Keratinocyte (primary cell): Measurements from ENCODE around the gene GSS. TPM values are rescaled to one million over a fixed set of nuclear protein-coding genes. Genes with fewer than 3 reads are reported as not detected.

Experiments
- DNase-seq: peaks from one replicate; pipeline ENCODE4 v3.0.0-alpha.2; 2011; ENCODE audit warnings: low read depth, missing footprints, low spot score
- FAIRE-seq: peaks from 2 replicates; lab custom pipeline; 2011; peaks lifted over from hg19 to GRCh38; lab: Jason Lieb, UNC
- H2AFZ ChIP-seq: 2 replicates; pipeline ENCODE4 v1.6.0; 2012; ENCODE audit warnings: low read length, control low read depth, inconsistent platforms; ENCODE audit not compliant: control insufficient read depth
- H3K27ac ChIP-seq: 2 replicates; pipeline ENCODE4 v1.5.1; 2011; ENCODE audit warnings: low read length; ENCODE audit not compliant: control insufficient read depth, insufficient read depth
- H3K27me3 ChIP-seq: 3 replicates; pipeline ENCODE4 v1.6.0; 2011; ENCODE audit warnings: low read length; ENCODE audit not compliant: control insufficient read depth, insufficient read depth; ENCODE audit errors: extremely low read depth
- H3K36me3 ChIP-seq, 2 experiments: 2 replicates in 1 of 2; 3 replicates in 1 of 2; pipeline ENCODE4 v1.5.1; 2011; ENCODE audit warnings: low read length in 2 of 2, mild to moderate bottlenecking in 1 of 2; ENCODE audit not compliant: control insufficient read depth in 2 of 2, insufficient read depth in 2 of 2; ENCODE audit errors: extremely low read depth in 1 of 2
- H3K4me1 ChIP-seq: 3 replicates; pipeline ENCODE4 v1.5.1; 2011; ENCODE audit warnings: low read length; ENCODE audit not compliant: control insufficient read depth, insufficient read depth; ENCODE audit errors: extremely low read depth
- H3K4me2 ChIP-seq: 3 replicates; pipeline ENCODE4 v1.6.0; 2011; ENCODE audit warnings: low read depth, low read length; ENCODE audit not compliant: control insufficient read depth, insufficient read depth; ENCODE audit errors: extremely low read depth
- H3K4me3 ChIP-seq, 3 experiments: fragments of 200-600 bp in 1 of 3; sonication (generic) in 1 of 3; 2 replicates in 2 of 3; 3 replicates in 1 of 3; pipeline ENCODE4 v1.5.1; 2011 to 2016; ENCODE audit warnings: low read length in 3 of 3, mild to moderate bottlenecking in 3 of 3, control low read depth in 2 of 3, inconsistent platforms in 1 of 3, low read depth in 1 of 3, mixed read lengths in 1 of 3, mixed run types in 1 of 3, moderate library complexity in 1 of 3; ENCODE audit not compliant: control insufficient read depth in 2 of 3, insufficient read depth in 2 of 3; ENCODE audit errors: extremely low read depth in 1 of 3
- H3K79me2 ChIP-seq: 2 replicates; pipeline ENCODE4 v1.6.0; 2012; ENCODE audit warnings: low read length; ENCODE audit not compliant: control insufficient read depth, insufficient read depth
- H3K9ac ChIP-seq: 3 replicates; pipeline ENCODE4 v1.6.0; 2011; ENCODE audit warnings: low read length; ENCODE audit not compliant: control insufficient read depth, insufficient read depth; ENCODE audit errors: extremely low read depth
- H3K9me1 ChIP-seq: 3 replicates; pipeline ENCODE4 v1.6.0; 2011; ENCODE audit warnings: low read length; ENCODE audit not compliant: control insufficient read depth, insufficient read depth; ENCODE audit errors: extremely low read depth
- H3K9me3 ChIP-seq: 2 replicates; pipeline ENCODE4 v1.5.1; 2012; ENCODE audit warnings: low read depth, low read length; ENCODE audit not compliant: control insufficient read depth
- H4K20me1 ChIP-seq: 3 replicates; pipeline ENCODE4 v1.6.0; 2011; ENCODE audit warnings: low read length; ENCODE audit not compliant: control insufficient read depth, insufficient read depth; ENCODE audit errors: extremely low read depth
- CTCF ChIP-seq, 3 experiments: IDR thresholded peaks in 1 of 3; conservative IDR thresholded peaks in 1 of 3; optimal IDR thresholded peaks in 1 of 3; 2 replicates in 2 of 3; 3 replicates in 1 of 3; pipeline versions ENCODE3 to v1.5.1; 2011; ENCODE audit warnings: low read length in 3 of 3, mild to moderate bottlenecking in 3 of 3, moderate library complexity in 2 of 3, control low read depth in 1 of 3, inconsistent platforms in 1 of 3; ENCODE audit not compliant: insufficient read depth in 2 of 3; ENCODE audit errors: extremely low read depth in 1 of 3
- EZH2 ChIP-seq: IDR thresholded peaks from one replicate; pipeline ENCODE4 v1.6.1; 2012; ENCODE audit warnings: inconsistent platforms, mild to moderate bottlenecking, low read length, moderate library complexity
- dilution Hi-C: fragments of 300-500 bp; cut with MboI; formaldehyde crosslinking; loops from one replicate; pipeline ENCODE4 v1.7.0; 2020; ENCODE audit warnings: low sequenced_read_pairs; ENCODE audit not compliant: extremely low pct_ligation_motif_present
- polyA plus RNA-seq, 5 experiments: library from polyadenylated mRNA; depleted of rRNA in 3 of 5; stranded (reverse) in 3 of 5; stranded (forward) in 1 of 5; unstranded in 1 of 5; fragments of >200 nt; gene quantifications; 1 replicate in 1 of 5; 2 replicates in 3 of 5; 3 replicates in 1 of 5; pipeline versions ENCODE4 v1.2.1 to v1.2.3, GENCODE V29; 2011 to 2012; ENCODE audit warnings: missing spikeins in 2 of 5, low read depth in 1 of 5, low replicate concordance in 1 of 5

GSS gene
- polyA plus RNA-seq, 1 donor (not counting 4 experiments of a cell fraction or from before 2014, with no cell fraction given): 101 TPM

DNA sequence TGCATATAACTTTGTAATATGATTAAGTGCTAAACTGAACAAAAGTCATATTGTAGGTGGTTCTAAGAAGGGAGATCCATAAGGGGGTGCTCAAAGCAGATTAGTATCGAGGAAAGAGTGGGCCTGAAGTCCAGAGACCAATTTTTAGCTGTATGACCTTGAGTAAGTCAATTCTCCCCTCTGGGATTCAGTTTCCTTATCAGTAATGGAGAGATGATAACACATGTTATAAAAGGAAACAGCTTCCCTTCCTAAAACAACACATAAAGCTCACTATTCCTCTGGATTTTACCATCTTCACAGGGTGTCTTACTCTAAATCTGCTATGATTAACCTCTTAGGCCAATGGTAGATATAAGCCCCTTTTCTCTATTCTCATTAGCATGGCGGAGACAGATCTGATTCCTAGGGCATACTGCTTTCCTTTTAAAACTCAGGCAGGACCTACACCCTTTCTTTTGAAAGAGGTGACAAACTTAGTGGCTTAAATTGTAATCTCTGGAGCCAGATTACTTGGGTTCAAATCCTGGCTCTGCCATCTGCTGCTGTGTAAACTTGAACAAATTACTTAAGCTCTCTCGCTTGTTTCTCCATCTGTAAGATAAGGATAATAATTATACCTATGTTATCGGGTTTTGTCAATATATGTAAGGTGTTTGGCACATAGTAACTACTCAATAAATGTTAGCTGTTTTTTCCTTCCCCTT is 39.7 kb downstream of the GSS start:
- Histone ChIP-seq H3K79me2 (no peaks in the 10 kb centered on the region), H3K4me3 (no peak overlapping the region), H3K36me3 (peaks cover 28 to 43% of the 10 kb centered on the region in 2 experiments), H3K27me3 (no peaks in the 10 kb centered on the region), H3K27ac (no peak overlapping the region), H3K4me1 (no peaks in the 10 kb centered on the region), H2AFZ (no peak overlapping the region), H4K20me1 (no peaks in the 10 kb centered on the region), H3K9me3 (no peaks in the 10 kb centered on the region), H3K4me2 (no peak overlapping the region), H3K9ac (no peak overlapping the region), H3K9me1 (no peaks in the 10 kb centered on the region)
- DNase-seq (no peak), FAIRE-seq (no peak)
- dilution Hi-C loops: no loop called here
- TF ChIP-seq CTCF (optimal IDR thresholded peaks at IDR 0.05 in 1 of 3, IDR thresholded peaks at IDR 0.05 in 1 of 3, conservative IDR thresholded peaks at IDR 0.05 in 1 of 3; ENCODE audit: extremely low read depth in 1 of 3, insufficient read depth in 2 of 3, low read length in 3 of 3) (no peak), EZH2 (no peak)

DNA sequence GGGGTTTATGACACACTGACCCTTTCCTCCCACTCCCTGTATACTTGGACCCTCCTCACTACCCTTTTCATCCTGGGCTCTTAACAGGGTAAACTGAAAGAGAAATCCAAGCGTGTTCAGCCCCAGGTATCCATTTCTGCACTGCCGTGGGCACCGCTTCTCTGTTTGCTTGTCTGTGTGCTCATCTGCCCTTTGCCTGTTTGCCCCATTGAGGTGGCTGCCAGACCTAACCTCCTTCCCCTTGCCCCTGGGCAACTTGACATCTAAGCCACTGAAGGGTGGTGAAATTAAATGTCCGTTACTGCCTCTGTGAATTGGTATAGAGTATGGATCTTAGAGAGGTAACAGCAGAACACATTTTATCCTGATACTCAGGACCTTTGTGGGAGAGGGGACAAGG is 40.5 kb downstream of the GSS start:
- Histone ChIP-seq H3K9me1 (no peaks in the 10 kb centered on the region), H3K4me2 (no peak overlapping the region), H3K4me3 (no peak overlapping the region), H4K20me1 (no peaks in the 10 kb centered on the region), H3K9ac (no peak overlapping the region), H3K36me3 (peaks cover 24 to 43% of the 10 kb centered on the region in 2 experiments), H2AFZ (no peak overlapping the region), H3K4me1 (no peaks in the 10 kb centered on the region), H3K27me3 (no peaks in the 10 kb centered on the region), H3K9me3 (no peaks in the 10 kb centered on the region), H3K27ac (no peak overlapping the region), H3K79me2 (no peaks in the 10 kb centered on the region)
- DNase-seq (no peak), FAIRE-seq (no peak)
- dilution Hi-C loops: no loop called here
- TF ChIP-seq EZH2: no peak
